Measurements from ENCODE around the gene TTC39B.
A peak's percentile ranks its signal among the peaks of the same experiment; 100 is the strongest.

Gene TTC39B

DNA sequence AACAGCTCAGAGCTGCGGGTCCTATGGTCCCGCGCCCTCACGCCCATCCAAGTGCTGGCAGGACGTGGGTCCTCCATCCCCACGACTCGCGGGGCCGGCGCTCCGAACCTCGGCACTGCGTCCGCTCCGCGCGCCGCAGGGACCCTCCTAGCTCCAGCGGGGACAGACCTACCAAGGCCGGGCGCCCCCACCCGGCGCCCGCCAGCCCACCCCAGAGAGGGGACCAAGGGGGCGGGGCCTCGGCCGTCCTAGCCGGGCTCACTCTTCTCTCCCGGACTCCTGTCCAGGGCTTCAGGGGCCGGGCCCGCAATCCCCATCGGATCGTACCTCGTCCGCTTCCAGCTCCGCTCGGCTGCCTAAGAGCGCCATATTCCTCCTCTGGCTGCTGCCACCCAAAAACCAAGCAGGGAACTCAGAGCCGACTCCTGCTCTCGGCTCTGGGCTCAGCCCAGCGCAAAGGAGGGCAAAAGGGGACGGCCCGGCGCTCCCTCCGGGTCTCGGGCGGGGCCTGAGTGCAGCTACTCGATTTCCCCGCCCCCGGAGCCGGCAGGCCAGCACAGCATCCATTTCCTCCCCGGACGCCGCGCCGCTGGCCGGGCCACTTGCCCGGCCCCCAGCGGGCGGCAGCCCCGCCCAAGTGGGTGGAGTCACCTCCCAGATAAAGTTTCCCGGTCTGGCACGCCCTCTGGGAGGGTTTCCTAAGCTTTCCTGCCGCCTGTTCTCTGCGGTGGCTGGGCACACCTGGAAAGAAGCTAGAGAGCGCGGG is at the start of gene TTC39B:
Gene TTC39B, minus strand, starts transcription at position 460 of the 766 bp plus-strand sequence. Its CDS starts 91 bp downstream, at position 369.
- no peak for TF ChIP-seq CTCF (IDR thresholded peaks at IDR 0.05)
- peaks cover 18% of the 10 kb centered on the region in 2 experiments for H3K4me1 ChIP-seq (ENCODE audit: control insufficient read depth in 1 of 2, insufficient read depth in 1 of 2, low read depth in 1 of 2, low read length in 1 of 2)
- no peaks in the 10 kb centered on the region for H3K36me3 ChIP-seq
- peaks cover 69% of the 10 kb centered on the region for H3K27me3 ChIP-seq
- peak within 1 kb of the TSS; percentile 65 to 89 for H3K4me3 ChIP-seq (ENCODE audit: low read depth in 1 of 2, low read length in 1 of 2)
- no peak within 1 kb of the TSS for H3K27ac ChIP-seq
- no peaks in the 10 kb centered on the region for H3K9me3 ChIP-seq

GRCh38 chr9:15355669-15356068 is 48.7 kb upstream of the TTC39B start:
- H3K9me3 ChIP-seq, result no peaks in the 10 kb centered on the region
- H3K27ac ChIP-seq, result no peak overlapping the region
- no peaks in the 10 kb centered on the region for H3K27me3 ChIP-seq
- H3K4me3 ChIP-seq (ENCODE audit: low read depth in 1 of 2, low read length in 1 of 2), result no peak overlapping the region
- no peaks in the 10 kb centered on the region for H3K4me1 ChIP-seq (ENCODE audit: control insufficient read depth in 1 of 2, insufficient read depth in 1 of 2, low read depth in 1 of 2, low read length in 1 of 2)
- TF ChIP-seq CTCF (IDR thresholded peaks at IDR 0.05), result no peak
- H3K36me3 ChIP-seq, result no peaks in the 10 kb centered on the region

DNA sequence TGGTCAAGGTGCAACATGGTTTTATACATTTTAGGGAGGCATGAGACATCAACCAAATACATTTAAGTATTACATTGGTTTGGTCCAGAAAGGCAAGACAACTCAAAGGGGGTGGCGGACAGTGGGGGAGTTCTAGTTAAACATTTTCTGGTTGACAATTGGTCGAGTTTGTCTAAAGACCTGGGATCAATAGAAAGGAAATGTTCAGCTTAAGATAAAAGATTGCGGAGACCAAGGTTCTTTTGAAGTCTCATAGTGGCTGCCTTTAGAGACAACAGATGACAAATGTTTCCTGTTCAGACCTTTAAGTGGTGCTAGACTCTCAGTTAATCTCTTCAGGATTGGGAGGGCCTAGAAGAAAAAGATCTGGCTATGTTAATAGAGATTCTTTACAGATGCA is 47.7 kb upstream of the TTC39B start:
- H3K9me3 ChIP-seq, result no peaks in the 10 kb centered on the region
- no peaks in the 10 kb centered on the region for H3K27me3 ChIP-seq
- H3K4me1 ChIP-seq (ENCODE audit: control insufficient read depth in 1 of 2, insufficient read depth in 1 of 2, low read depth in 1 of 2, low read length in 1 of 2), result no peaks in the 10 kb centered on the region
- no peaks in the 10 kb centered on the region for H3K36me3 ChIP-seq
- TF ChIP-seq CTCF (IDR thresholded peaks at IDR 0.05), result no peak
- no peak overlapping the region for H3K4me3 ChIP-seq (ENCODE audit: low read depth in 1 of 2, low read length in 1 of 2)
- H3K27ac ChIP-seq, result no peak overlapping the region

GRCh38 chr9:15353892-15354291 is 46.9 kb upstream of the TTC39B start:
- H3K4me1 ChIP-seq (ENCODE audit: control insufficient read depth in 1 of 2, insufficient read depth in 1 of 2, low read depth in 1 of 2, low read length in 1 of 2), result no peaks in the 10 kb centered on the region
- H3K27me3 ChIP-seq, result no peaks in the 10 kb centered on the region
- no peak overlapping the region for H3K4me3 ChIP-seq (ENCODE audit: low read depth in 1 of 2, low read length in 1 of 2)
- no peaks in the 10 kb centered on the region for H3K36me3 ChIP-seq
- H3K27ac ChIP-seq, result no peak overlapping the region
- no peaks in the 10 kb centered on the region for H3K9me3 ChIP-seq
- TF ChIP-seq CTCF (IDR thresholded peaks at IDR 0.05), result no peak

DNA sequence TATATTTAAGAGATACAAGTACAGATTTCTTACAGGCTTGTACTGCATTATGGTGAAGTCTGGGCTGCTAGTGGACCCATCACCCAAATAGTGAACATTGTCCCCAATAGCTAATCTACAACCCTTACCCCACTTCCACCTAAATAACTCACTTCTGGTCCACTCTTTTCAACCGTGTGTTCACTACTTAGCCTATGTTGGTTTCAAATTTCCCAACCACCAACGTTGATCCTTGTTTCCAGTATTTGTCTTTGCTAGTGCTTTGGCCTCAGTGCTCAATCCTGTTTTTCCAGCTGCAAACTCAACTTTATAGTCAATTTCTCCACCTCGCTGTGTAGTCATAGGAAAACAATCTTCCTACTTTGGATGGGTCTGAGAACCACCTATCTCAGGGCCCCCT is 45.3 kb upstream of the TTC39B start:
- no peaks in the 10 kb centered on the region for H3K4me1 ChIP-seq (ENCODE audit: control insufficient read depth in 1 of 2, insufficient read depth in 1 of 2, low read depth in 1 of 2, low read length in 1 of 2)
- no peaks in the 10 kb centered on the region for H3K9me3 ChIP-seq
- no peak for TF ChIP-seq CTCF (IDR thresholded peaks at IDR 0.05)
- no peaks in the 10 kb centered on the region for H3K27me3 ChIP-seq
- no peak overlapping the region for H3K27ac ChIP-seq
- no peaks in the 10 kb centered on the region for H3K36me3 ChIP-seq
- no peak overlapping the region for H3K4me3 ChIP-seq (ENCODE audit: low read depth in 1 of 2, low read length in 1 of 2)

Data from neutrophil (primary cell).